Epithelial cell of proximal tubule (primary cell): ENCODE results near the gene GFAP. TPM values are rescaled to one million over a fixed set of nuclear protein-coding genes. Genes with fewer than 3 reads are reported as not detected.

ENCODE experiments used
- DNase-seq: peaks from one replicate; pipeline ENCODE4 v3.0.0-alpha.2; 2011; ENCODE audit warnings: low read depth
- H3K4me3 ChIP-seq: 2 replicates; pipeline ENCODE4 v1.5.1; 2011; ENCODE audit warnings: low read depth, mild to moderate bottlenecking, low read length
- CTCF ChIP-seq: conservative IDR thresholded peaks from 2 replicates; pipeline ENCODE4 v1.5.1; 2012; ENCODE audit warnings: low read depth, mild to moderate bottlenecking, low read length
- total RNA-seq: library from RNA; depleted of rRNA; stranded (reverse); fragments of >200 nt; gene quantifications from 2 replicates; pipeline ENCODE4 v1.2.3, GENCODE V29; 2015

GFAP gene
- total RNA-seq, 1 donor from 2014 or later, result 0.58 TPM

- no peak for TF ChIP-seq CTCF
- DNase-seq, result no peak
- H3K4me3 ChIP-seq, result no peak overlapping the region
Observed at GRCh38 chr17:44931376-44931775, 16.1 kb upstream of the GFAP start.

GRCh38 chr17:44930667-44931066, 15.4 kb upstream of the GFAP start:
- no peak for TF ChIP-seq CTCF
- no peak overlapping the region for H3K4me3 ChIP-seq
- no peak for DNase-seq

GRCh38 chr17:44928950-44929720, 13.8 kb upstream of the GFAP start:
- DNase-seq, result no peak
- H3K4me3 ChIP-seq, result no peak overlapping the region
- no peak for TF ChIP-seq CTCF

DNA sequence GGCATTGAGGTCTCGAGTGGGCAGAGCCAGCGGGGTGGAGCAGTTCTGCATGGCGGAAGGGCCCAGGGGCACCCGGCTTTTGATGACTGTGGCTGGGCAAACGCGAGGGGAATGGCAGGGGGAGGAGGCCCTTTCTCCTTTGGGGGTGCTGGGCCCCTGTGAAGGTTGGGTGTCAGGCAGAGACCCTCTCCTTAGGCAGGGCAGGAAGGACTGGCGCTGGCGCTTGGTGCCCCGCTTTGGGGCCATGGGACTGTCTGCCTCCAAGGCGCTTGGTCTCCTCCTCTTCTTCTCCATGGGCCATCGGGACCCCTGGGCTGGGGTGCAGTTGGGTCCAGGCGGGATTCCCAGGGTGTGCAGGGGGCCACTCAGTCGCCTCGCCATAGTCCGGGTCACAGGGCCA, 12.8 kb upstream of the GFAP start:
- no peak for TF ChIP-seq CTCF
- DNase-seq, result no peak
- no peak overlapping the region for H3K4me3 ChIP-seq

- TF ChIP-seq CTCF, result no peak
- H3K4me3 ChIP-seq, result no peak overlapping the region
- DNase-seq, result no peak
Observed at GRCh38 chr17:44927696-44928095, 12.4 kb upstream of the GFAP start.

- no peak for DNase-seq
- no peak for TF ChIP-seq CTCF
- H3K4me3 ChIP-seq, result no peak overlapping the region
Observed at GRCh38 chr17:44926821-44927525, 11.7 kb upstream of the GFAP start.
